Frontal cortex (tissue), 4 donors: Measurements from ENCODE around the gene SOX30. TPM values are rescaled to one million over a fixed set of nuclear protein-coding genes. Genes with fewer than 3 reads are reported as not detected.

ENCODE experiments used
- DNase-seq, 2 donors: peaks; one replicate each; pipeline ENCODE4 v3.0.0; 2012; ENCODE audit warnings: low spot score in 2 of 2
- FAIRE-seq: peaks from 2 replicates; lab custom pipeline; 2012; peaks lifted over from hg19 to GRCh38; lab: Jason Lieb, UNC
- total RNA-seq: library from RNA; depleted of rRNA; stranded (reverse); fragments of >200 nt; gene quantifications from one replicate; pipeline ENCODE4 v1.2.3, GENCODE V29; 2014
- donor health status: control.
- donor health status: control.
- donor health status: control.

Gene SOX30
- total RNA-seq, 1 donor from 2014 or later, result under 0.01 TPM

DNA sequence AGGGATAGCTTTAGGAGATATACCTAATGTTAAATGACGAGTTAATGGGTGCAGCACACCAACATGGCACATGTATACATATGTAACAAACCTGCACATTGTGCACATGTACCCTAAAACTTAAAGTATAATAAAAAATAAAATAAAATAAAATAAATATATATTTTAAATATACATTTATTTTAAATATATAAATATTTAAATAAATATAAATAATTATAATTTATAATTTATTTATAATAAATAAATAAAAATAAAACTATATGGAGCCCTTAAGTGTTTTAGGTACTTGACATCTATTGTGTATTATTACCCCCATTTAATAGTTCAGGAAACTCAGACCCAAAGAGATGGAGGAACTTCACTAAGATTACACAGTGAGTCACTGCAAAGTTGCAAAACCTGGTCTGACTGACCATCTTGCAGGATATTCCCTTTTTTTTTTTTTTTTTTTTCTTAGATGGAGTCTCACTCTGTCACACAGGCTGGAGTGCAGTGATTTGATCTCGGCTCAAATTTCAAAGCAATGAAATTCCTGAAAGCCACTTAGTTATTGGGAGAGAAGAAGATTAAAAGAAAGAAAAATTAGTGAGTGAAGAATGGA lies 13.3 kb upstream of the SOX30 start:
- no peak for FAIRE-seq
- no peak for DNase-seq

GRCh38 chr5:157659868-157660660 lies 7.8 kb upstream of the SOX30 start:
- DNase-seq, result no peak
- FAIRE-seq, result peak; percentile 8

- no peak for DNase-seq
- no peak for FAIRE-seq
Measured at GRCh38 chr5:157658893-157659292, 6.7 kb upstream of the SOX30 start.

GRCh38 chr5:157657516-157657915 lies 5.3 kb upstream of the SOX30 start:
- no peak for DNase-seq
- no peak for FAIRE-seq

DNA sequence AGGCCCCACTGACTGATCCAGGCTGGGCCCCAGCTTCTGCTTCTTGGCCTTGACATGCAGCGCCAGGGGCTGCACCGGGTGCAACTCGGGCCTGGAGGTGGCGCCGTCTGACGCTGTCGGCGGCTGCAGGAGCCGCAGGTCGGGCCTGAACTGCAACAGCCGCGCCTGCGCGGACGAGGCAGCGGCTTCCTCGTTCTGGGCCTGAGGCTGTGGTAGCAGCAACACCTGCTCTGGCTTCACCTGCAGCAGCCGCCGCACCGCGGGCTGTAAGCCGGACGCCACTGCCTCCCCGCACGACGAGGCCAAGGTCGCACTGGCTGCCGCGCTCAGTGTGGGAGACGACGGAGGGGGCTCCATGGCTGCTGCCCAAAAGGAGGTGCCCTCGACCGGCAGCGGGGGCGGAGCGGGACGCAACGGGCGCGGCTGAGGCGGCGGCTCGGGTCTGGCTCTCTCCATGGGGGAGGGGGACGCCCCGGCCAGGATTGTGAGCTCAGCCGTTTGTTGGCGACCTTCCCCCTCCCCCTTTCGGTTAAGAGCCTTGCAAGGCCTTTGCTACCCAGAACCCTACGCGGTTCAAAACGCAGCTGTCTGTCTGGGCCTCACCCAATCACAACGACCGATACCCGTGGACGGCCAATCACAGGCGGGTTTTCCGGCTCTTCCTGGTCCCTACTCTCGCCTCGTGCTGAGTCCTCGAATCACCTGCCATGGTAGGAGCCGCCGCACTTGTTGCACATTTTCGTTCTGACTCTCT lies 438 bp downstream of the SOX30 start:
- DNase-seq (no peak), FAIRE-seq (no peak)

GRCh38 chr5:157650991-157651611 lies 1.1 kb downstream of the SOX30 start:
- DNase-seq (no peak), FAIRE-seq (no peak)

DNA sequence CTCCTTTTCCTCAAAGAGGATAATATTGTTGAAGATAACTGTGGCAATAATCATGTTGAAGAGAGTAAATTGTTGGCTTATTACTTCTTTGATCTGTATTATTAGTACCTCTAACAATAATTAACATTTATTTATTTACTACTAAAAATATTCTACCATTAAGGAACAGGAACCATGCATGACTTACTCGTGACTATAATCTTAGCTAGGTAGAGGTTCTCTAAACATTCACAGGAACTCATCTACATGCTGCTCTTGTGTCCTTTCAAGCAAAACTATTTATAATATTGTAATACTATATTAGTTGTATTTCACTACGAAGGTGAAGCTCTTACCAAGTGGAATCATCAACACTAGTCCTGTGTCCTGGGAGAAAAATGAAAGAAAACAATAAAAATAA lies 3.1 kb downstream of the SOX30 start:
- FAIRE-seq (no peak), DNase-seq (no peak)

DNA sequence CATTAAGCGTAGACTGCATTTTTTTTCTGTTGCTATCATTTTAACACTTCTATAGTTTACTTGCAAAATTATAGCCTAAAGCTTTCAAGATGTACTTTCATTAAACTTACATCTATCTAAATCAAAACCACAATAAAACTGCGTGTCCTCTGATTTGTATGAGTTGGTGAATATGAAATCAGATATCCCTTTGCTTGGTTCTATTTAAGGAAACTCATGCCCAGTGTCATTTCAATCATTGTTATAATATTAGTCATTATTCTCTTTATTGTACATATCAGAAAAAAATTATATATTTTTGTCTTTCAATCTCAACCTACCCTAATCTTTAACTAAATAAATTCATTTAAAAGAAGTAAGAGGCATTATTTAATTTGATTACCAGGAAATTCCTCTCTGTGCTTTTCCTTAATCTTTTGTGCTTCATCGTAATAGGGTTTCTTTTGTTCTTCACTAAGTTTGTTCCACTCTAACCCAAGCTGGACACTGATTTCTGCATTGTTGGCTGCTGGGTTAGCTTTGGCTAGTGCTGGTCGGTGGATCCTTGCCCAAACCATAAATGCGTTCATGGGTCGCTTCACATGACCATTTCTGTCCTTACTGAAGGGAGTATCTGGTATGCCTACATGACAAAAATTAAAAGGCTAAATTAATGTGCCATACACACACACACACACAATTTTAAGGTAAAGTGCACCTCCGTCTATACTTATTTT lies 3.8 kb downstream of the SOX30 start:
- no peak for FAIRE-seq
- DNase-seq, result no peak

DNA sequence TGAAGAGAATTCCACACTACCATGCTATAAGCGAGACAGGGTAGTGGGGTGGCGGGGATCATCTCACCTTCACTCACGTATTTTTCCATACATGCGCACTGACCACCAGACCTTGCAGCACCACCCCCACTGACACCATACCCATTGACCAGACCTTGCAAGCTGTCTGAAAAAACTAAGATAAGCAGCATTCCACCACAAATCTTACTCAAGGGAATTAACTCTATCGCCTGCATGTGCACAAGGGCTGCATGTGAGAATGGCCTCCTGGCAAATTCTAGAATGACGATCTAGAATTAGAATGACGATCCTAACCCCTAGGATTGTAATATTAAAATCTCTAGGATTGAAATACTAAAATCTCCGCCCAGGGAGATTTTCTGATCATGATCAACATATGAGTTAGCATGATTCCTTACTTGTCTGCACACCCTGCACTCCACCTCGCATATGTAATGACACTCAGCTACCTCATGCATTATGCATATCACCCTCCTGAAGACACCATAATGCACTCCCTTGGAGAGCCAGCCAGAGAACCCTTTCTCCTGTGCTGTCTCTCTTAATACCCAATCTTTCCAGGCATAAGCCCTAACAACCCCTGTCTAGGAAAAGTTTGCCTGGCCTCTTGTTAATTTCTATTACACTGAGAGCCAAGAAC lies 11.7 kb downstream of the SOX30 start:
- FAIRE-seq, result no peak
- DNase-seq, result no peak

DNA sequence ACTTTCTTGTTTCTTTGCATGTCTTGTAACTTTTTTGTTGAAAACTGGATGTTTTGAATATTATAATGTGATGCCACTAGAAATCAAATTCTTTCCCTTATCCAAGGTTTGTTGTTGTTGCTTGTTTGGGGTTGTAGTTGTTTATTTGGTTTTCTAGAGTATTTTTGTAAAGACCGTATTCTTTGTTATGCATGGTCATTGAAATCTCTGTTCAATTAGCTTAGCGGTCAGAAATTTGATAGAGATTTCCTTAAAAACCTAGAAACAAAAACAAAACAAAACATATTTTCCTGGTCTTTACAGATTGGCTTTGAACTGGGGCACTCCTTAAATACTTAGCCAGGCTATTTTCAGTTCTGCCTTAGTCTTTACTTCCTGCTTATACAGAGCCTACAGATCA lies 21.9 kb downstream of the SOX30 start:
- no peak for DNase-seq
- FAIRE-seq, result no peak

- no peak for DNase-seq
- no peak for FAIRE-seq
Measured at GRCh38 chr5:157626831-157627230, 25.4 kb downstream of the SOX30 start.

DNA sequence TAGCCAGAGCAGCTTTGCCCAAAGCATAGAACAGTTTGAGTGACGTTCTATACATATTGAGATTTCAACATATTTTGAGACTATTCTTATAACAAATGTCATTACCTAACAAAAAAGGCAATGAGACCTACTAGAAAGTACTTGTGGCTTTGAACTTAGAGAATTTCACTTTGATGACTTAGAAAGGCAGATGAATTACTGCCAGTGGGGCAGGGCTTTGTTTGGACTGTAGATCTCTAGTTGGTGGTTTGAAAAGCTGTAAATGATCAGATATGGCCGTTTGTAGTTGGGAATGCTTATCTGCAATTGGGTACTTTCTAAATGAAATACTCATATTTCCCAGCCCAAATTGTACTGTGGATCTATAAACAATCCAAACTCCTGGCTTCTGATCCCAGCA lies 28.1 kb downstream of the SOX30 start:
- DNase-seq, result no peak
- no peak for FAIRE-seq

DNA sequence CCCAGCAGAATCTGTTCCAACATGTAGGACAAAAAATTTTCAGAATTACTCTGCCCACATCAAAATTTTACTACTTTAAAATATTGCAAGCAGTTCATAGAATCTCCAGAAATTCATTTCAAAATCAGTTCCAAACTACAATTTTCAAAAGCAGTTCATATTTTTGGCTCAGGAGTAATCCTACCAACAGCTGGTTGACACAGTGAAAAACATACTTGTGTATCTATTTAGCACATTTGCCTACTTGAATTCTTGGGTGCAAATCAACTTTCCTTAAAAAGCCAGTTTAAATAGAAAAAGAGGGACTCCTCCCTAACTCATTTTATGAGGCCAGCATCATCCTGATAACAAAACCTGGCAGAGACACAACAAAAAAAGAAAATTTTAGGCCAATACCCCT lies 31.5 kb downstream of the SOX30 start:
- DNase-seq (no peak), FAIRE-seq (no peak)

GRCh38 chr5:157618191-157618765 lies 34.0 kb downstream of the SOX30 start:
- no peak for FAIRE-seq
- DNase-seq, result no peak

- FAIRE-seq (no peak), DNase-seq (no peak)
Measured at GRCh38 chr5:157616785-157617184, 35.5 kb downstream of the SOX30 start.

DNA sequence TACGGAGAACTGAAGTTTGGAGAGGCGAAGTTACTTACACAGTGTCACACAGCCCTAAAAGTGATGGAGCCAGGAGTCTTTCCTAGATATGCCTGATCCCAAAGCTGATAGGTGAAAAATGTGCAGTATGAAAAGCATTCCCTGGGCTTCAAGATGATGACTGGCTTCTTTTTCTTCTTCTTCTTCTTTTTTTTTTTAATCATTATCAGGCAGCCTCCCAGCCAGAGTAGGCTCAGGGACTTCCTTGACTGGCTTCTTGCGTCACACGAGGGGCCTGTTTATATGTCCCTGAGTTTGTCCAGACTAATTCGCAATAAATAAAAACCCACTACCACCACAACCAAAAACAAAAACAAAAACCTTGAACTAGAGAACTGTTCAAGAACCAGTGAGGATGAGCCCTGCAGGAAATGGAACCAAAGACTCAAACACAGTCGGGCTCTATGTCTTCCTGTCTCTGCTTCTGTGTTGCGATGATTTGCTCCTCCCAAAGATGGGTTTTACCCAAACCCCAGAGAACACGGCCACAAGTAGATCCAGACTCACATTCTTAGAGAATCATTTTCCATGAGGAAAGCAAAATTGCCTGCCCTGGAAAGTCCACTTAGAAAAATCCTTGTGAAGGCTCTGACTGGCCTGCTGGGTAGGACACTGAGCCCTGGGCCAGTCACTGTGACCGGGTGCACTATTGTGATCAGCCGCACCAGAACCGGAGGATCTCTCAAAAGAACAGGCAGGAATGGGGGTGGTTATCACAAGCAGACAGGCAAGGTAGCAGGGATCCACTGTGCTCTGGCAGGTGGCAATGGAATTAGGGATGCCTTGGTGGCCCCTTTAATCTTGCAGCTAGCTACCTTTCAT lies 38.6 kb downstream of the SOX30 start:
- DNase-seq, result no peak
- no peak for FAIRE-seq

GRCh38 chr5:157612581-157612980 lies 39.7 kb downstream of the SOX30 start:
- DNase-seq (no peak), FAIRE-seq (no peak)
